IPS-18a (cell line): ENCODE measurements around the gene SERTAD2.

Source experiments
- H3K27ac ChIP-seq: one replicate; pipeline ENCODE4 v1.5.1; 2013; ENCODE audit warnings: low read length
- H3K27me3 ChIP-seq: one replicate; pipeline ENCODE4 v1.6.1; 2013; ENCODE audit warnings: mild to moderate bottlenecking, low read length; ENCODE audit not compliant: control insufficient read depth, insufficient read depth
- H3K36me3 ChIP-seq: one replicate; pipeline ENCODE4 v1.6.1; 2013; ENCODE audit warnings: low read depth, low read length; ENCODE audit not compliant: control insufficient read depth
- H3K4me1 ChIP-seq: one replicate; pipeline ENCODE4 v1.6.1; 2013; ENCODE audit warnings: low read depth, low read length; ENCODE audit not compliant: control insufficient read depth
- H3K4me3 ChIP-seq: one replicate; pipeline ENCODE4 v1.5.1; 2013; ENCODE audit warnings: low read length
- H3K9ac ChIP-seq: one replicate; pipeline ENCODE4 v1.6.1; 2013; ENCODE audit warnings: mild to moderate bottlenecking, low read length, moderate library complexity
- H3K9me3 ChIP-seq: one replicate; pipeline ENCODE4 v1.6.1; 2013; ENCODE audit warnings: low read depth, low read length; ENCODE audit not compliant: control insufficient read depth

SERTAD2 gene

GRCh38 chr2:64631771-64632170 lies 21.9 kb downstream of the SERTAD2 start:
- Histone ChIP-seq H3K4me1 (peaks cover 6% of the 10 kb centered on the region), H3K9ac (no peak overlapping the region), H3K27me3 (no peaks in the 10 kb centered on the region), H3K27ac (no peak overlapping the region), H3K36me3 (peaks cover 8% of the 10 kb centered on the region), H3K9me3 (no peaks in the 10 kb centered on the region), H3K4me3 (no peak overlapping the region)

- Histone ChIP-seq H3K4me1 (peaks cover 7% of the 10 kb centered on the region), H3K9ac (no peak overlapping the region), H3K4me3 (no peak overlapping the region), H3K9me3 (no peaks in the 10 kb centered on the region), H3K27me3 (no peaks in the 10 kb centered on the region), H3K27ac (no peak overlapping the region), H3K36me3 (peaks cover 4% of the 10 kb centered on the region)
These were observed 23.0 kb downstream of the SERTAD2 start for GRCh38 chr2:64630752-64631151.

- H3K27ac ChIP-seq, result no peak overlapping the region
- no peaks in the 10 kb centered on the region for H3K27me3 ChIP-seq
- H3K9me3 ChIP-seq, result no peaks in the 10 kb centered on the region
- H3K4me1 ChIP-seq, result peaks cover 7% of the 10 kb centered on the region
- no peak overlapping the region for H3K9ac ChIP-seq
- no peaks in the 10 kb centered on the region for H3K36me3 ChIP-seq
- no peak overlapping the region for H3K4me3 ChIP-seq
These were observed 23.8 kb downstream of the SERTAD2 start for GRCh38 chr2:64629875-64630274.

GRCh38 chr2:64629329-64629781 lies 24.4 kb downstream of the SERTAD2 start:
- Histone ChIP-seq H3K4me3 (no peak overlapping the region), H3K9ac (no peak overlapping the region), H3K36me3 (no peaks in the 10 kb centered on the region), H3K27me3 (no peaks in the 10 kb centered on the region), H3K9me3 (no peaks in the 10 kb centered on the region), H3K27ac (no peak overlapping the region), H3K4me1 (peaks cover 7% of the 10 kb centered on the region)

- Histone ChIP-seq H3K4me1 (peaks cover 7% of the 10 kb centered on the region), H3K9me3 (no peaks in the 10 kb centered on the region), H3K27ac (no peak overlapping the region), H3K9ac (no peak overlapping the region), H3K27me3 (no peaks in the 10 kb centered on the region), H3K36me3 (no peaks in the 10 kb centered on the region), H3K4me3 (no peak overlapping the region)
These were observed 25.6 kb downstream of the SERTAD2 start for GRCh38 chr2:64627860-64628841.

GRCh38 chr2:64626963-64627760 lies 26.6 kb downstream of the SERTAD2 start:
- no peak overlapping the region for H3K4me3 ChIP-seq
- no peak overlapping the region for H3K9ac ChIP-seq
- H3K27ac ChIP-seq, result no peak overlapping the region
- no peaks in the 10 kb centered on the region for H3K36me3 ChIP-seq
- no peaks in the 10 kb centered on the region for H3K9me3 ChIP-seq
- H3K27me3 ChIP-seq, result no peaks in the 10 kb centered on the region
- H3K4me1 ChIP-seq, result peaks cover 15% of the 10 kb centered on the region

GRCh38 chr2:64626146-64626809 lies 27.4 kb downstream of the SERTAD2 start:
- Histone ChIP-seq H3K27ac (no peak overlapping the region), H3K4me1 (peaks cover 15% of the 10 kb centered on the region), H3K36me3 (no peaks in the 10 kb centered on the region), H3K4me3 (no peak overlapping the region), H3K9me3 (no peaks in the 10 kb centered on the region), H3K9ac (no peak overlapping the region), H3K27me3 (no peaks in the 10 kb centered on the region)

GRCh38 chr2:64625299-64626145 lies 28.2 kb downstream of the SERTAD2 start:
- no peak overlapping the region for H3K27ac ChIP-seq
- H3K9ac ChIP-seq, result no peak overlapping the region
- no peak overlapping the region for H3K4me3 ChIP-seq
- no peaks in the 10 kb centered on the region for H3K36me3 ChIP-seq
- H3K27me3 ChIP-seq, result no peaks in the 10 kb centered on the region
- H3K9me3 ChIP-seq, result no peaks in the 10 kb centered on the region
- H3K4me1 ChIP-seq, result peaks cover 22% of the 10 kb centered on the region

GRCh38 chr2:64624862-64625261 lies 28.9 kb downstream of the SERTAD2 start:
- H3K4me3 ChIP-seq, result no peak overlapping the region
- H3K9ac ChIP-seq, result no peak overlapping the region
- H3K27ac ChIP-seq, result no peak overlapping the region
- no peaks in the 10 kb centered on the region for H3K27me3 ChIP-seq
- H3K36me3 ChIP-seq, result no peaks in the 10 kb centered on the region
- H3K9me3 ChIP-seq, result no peaks in the 10 kb centered on the region
- H3K4me1 ChIP-seq, result peaks cover 29% of the 10 kb centered on the region

GRCh38 chr2:64624108-64624610 lies 29.6 kb downstream of the SERTAD2 start:
- Histone ChIP-seq H3K36me3 (no peaks in the 10 kb centered on the region), H3K9ac (no peak overlapping the region), H3K9me3 (no peaks in the 10 kb centered on the region), H3K4me1 (peaks cover 31% of the 10 kb centered on the region), H3K4me3 (no peak overlapping the region), H3K27ac (no peak overlapping the region), H3K27me3 (no peaks in the 10 kb centered on the region)
